KOPT-K1 (cell line): ENCODE results near the gene FGF22.
"Not testable (repeated sequence)": the region's sequence is repeated elsewhere in the genome, so short reads cannot be mapped to it uniquely, and the experiment has no call there.

ENCODE experiments used
- H3K27ac ChIP-seq: fragments of 200-600 bp; sonication (generic); 2 replicates; pipeline ENCODE4 v1.5.1; 2016; ENCODE audit warnings: antibody characterized with exemption, mild to moderate bottlenecking, low read depth, low read length; ENCODE audit not compliant: poor library complexity, severe bottlenecking
- H3K36me3 ChIP-seq: fragments of 200-600 bp; sonication (generic); 2 replicates; pipeline ENCODE4 v1.5.1; 2017; ENCODE audit warnings: antibody characterized with exemption, mild to moderate bottlenecking, low read length, moderate library complexity; ENCODE audit not compliant: insufficient read depth
- H3K9me3 ChIP-seq: fragments of 200-600 bp; sonication (generic); 2 replicates; pipeline ENCODE4 v1.5.1; 2017; ENCODE audit warnings: antibody characterized with exemption, low read length, mild to moderate bottlenecking; ENCODE audit not compliant: insufficient read depth, poor library complexity, severe bottlenecking

FGF22 gene

DNA sequence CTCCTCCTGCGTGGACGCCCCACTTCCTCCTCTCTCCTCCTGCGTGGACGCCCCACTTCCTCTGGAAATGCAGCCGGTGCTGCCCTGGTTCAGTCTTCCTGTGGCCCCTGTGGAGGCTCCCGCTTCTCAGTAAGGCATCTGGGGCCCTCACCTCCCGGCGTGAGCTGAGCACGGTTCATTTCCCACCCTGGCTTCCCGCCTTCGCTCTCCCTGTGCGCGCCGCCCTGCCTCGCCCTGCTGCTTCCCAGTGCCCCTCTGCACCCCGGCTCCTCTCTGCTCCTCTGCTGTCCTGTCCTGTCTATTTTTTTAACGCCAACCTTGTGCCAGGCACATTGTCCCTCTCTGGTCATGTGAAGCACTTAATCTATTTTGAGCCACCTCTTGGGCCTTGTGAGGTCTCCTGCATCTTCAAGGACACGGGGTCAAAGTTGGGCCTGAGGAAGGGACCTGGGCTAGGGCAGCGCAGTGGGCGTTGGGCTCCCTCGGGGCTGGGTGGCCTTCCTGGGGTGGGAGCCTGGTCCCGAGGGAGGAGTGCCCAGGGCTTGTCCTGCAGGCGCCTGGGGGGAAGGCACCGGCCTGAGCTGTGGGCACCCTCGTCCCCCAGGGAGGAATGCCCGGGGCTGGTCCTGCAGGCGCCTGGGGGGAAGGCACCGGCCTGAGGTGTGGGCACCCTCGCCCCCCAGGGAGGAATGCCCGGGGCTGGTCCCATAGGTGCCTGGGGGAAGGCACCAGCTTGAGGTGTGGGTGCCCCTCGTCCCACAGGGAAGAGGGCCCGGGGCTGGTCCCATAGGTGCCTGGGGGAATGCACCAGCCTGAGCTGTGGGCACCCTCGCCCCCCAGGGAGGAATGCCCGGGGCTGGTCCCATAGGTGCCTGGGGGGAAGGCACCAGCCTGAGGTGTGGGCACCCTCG, 37.0 kb upstream of the FGF22 start:
- H3K9me3 ChIP-seq = no peaks in the 10 kb centered on the region
- H3K27ac ChIP-seq = no peak overlapping the region
- no peaks in the 10 kb centered on the region for H3K36me3 ChIP-seq

DNA sequence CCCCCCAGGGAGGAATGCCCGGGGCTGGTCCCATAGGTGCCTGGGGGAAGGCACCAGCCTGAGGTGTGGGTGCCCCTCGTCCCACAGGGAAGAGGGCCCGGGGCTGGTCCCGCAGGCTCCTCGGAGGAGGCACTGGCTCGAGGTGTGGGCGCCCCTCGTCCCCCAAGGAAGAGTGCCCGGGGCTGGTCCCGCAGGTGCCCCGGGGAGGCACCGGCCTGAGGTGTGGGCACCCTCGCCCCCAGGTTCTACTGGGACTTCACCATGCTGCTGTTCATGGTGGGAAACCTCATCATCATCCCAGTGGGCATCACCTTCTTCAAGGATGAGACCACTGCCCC, 36.4 kb upstream of the FGF22 start:
- not testable (repeated sequence) for H3K36me3 ChIP-seq, H3K27ac ChIP-seq, H3K9me3 ChIP-seq

DNA sequence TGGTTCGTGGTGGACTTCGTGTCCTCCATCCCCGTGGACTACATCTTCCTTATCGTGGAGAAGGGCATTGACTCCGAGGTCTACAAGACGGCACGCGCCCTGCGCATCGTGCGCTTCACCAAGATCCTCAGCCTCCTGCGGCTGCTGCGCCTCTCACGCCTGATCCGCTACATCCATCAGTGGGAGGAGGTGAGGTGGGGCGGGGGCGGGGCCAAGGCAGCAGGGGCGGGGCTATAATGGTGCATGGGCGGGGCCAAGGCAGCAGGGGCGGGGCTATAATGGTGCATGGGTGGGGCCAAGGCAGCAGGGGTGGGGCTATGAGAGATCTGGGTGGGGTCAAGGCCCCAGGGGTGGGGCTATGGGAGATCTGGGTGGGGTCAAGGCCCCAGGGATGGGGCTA, 35.9 kb upstream of the FGF22 start:
- H3K27ac ChIP-seq, H3K9me3 ChIP-seq, H3K36me3 ChIP-seq: not testable (repeated sequence)

DNA sequence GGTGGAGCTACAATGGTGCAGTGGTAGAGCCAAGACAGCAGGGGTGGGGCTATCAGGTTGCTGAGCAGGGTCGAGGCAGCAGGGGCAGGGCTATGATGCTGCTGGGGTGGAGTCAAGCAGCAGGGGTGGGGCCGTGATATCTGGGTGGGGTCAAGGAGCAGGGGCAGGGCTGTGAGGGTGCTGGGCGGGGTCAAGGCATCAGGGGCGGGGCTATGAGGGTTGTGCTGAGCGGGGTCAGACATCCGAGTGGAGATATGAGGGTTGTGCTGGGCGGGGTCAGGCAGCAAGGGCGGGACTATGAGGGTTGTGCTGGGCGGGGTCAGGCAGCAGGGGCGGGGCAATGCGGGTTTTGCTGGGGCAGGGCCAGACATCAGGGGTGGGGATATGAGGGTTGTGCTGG, 35.3 kb upstream of the FGF22 start:
- H3K36me3 ChIP-seq = no peaks in the 10 kb centered on the region
- no peaks in the 10 kb centered on the region for H3K9me3 ChIP-seq

DNA sequence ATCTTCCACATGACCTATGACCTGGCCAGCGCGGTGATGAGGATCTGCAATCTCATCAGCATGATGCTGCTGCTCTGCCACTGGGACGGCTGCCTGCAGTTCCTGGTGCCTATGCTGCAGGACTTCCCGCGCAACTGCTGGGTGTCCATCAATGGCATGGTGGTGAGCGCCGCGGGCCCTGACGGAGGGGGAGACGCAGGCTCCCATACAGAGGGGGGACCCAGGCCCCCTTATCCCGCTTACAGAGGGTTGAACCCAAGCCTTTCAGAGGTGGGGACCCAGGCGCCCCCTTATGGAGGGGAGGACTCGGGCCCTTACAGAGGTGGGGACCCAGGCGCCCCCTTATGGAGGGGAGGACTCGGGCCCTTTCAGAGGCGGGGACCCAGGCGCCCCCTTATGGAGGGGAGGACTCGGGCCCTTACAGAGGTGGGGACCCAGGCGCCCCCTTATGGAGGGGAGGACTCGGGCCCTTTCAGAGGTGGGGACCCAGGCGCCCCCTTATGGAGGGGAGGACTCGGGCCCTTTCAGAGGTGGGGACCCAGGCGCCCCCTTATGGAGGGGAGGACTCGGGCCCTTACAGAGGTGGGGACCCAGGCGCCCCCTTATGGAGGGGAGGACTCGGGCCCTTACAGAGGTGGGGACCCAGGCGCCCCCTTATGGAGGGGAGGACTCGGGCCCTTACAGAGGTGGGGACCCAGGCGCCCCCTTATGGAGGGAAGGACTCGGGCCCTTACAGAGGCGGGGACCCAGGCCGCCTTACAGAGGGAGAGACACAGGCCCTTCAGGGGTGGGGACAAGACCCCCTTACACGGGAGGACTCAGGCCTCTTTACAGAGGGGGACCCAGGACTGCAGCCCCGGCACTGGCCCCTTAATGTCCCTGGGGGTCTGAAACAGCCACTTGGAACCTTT, 34.4 kb upstream of the FGF22 start:
- H3K27ac ChIP-seq, H3K36me3 ChIP-seq, H3K9me3 ChIP-seq: not testable (repeated sequence)

More for the DNA sequence above, 35.3 kb upstream of the FGF22 start:
- H3K27ac ChIP-seq = no peak overlapping the region

DNA sequence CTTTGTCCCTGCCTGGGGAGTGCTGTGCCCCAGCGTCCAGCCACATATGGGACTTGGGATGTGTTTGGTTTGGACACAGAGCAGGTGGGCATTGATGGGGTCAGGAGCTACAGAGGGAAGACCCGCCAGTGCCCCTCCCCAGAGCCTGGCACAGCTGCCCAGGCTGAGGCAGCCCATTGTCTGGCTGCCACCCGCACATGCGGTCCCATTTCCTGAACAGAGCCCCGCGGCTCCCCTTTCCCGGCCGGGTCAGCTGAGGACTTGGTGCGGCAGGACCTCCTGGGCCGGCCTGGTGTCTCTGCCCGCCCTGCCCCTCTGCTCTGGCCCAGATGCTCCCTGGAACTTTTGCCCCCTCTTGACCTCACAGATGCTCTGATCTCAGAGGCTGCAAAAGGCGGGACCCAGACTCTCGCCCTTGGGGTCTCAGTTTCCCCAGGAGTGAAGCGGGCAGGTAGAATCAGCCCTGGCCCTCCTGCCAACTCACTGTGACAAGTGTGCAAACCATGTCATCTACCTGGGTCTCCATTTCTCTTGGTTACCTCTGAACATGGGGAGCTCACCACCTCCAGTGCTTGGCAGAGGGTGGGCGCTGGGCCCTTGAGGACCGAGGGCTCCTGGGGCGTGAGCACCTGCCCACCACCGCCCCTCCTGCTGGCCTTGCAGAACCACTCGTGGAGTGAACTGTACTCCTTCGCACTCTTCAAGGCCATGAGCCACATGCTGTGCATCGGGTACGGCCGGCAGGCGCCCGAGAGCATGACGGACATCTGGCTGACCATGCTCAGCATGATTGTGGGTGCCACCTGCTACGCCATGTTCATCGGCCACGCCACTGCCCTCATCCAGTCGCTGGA, 32.2 kb upstream of the FGF22 start:
- Histone ChIP-seq H3K9me3 (no peaks in the 10 kb centered on the region), H3K36me3 (peaks cover 4% of the 10 kb centered on the region; the same call in 1 of the 2 replicates), H3K27ac (no peak overlapping the region)

DNA sequence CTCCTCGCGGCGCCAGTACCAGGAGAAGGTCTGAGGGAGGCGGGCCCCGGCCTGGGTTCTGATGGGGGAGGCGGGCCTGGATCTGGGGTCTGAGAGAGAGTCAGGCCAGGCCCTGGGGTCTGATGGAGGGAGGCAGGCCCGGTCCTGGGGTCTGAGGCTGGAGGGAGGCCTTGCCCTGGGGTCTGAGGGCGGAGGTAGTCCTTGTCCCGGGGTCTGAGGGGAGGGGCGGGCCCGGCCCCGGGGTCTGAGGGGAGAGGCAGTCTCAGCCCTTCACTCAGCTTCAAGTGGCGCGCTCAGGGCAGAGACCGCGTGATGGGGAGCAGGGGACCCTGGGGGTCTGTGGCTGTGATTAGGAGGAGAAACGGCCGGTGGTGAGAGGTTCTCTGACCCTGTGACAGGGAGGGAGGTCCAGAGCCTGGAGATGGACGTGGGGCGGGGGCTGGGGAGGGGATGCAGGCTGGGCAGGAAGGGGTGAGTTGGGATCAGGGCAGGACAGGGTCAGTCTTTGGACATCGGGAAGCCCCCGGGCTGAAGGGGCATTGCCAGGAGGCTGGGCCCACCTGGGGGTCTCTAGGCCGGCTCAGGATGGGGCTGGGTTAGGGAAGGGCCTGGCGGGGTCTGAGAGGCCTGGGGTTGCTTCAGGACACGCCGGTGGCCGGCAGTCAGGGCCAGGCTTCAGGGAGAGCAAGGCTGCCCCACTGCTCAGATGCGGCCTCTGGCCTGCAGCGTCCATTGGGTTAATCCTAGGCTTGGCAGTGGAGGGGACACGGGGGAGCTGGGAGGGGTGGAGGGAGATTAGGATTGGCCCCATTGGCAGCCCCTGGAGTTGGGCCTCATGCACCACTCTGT, 31.3 kb upstream of the FGF22 start:
- H3K9me3 ChIP-seq = no peaks in the 10 kb centered on the region
- H3K36me3 ChIP-seq = peaks cover 9% of the 10 kb centered on the region; the same call in 1 of the 2 replicates
- H3K27ac ChIP-seq = no peak overlapping the region

DNA sequence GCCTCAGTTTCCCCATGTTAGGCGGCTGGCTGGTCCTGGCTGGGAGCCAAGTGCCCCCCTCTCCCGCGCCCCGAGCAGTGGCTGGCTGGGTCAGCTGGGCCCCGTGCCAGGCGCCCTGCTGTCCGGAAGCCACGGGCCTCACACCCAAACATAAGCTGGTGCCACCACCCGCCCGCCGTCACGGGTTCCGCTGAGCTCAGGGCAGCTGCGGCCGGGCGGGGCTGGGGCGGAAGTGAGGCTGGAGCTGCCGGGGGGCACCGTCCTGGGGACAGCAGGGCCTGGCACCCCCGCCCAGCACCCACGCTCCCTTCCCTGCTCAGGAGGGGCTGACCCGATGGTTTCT, 30.7 kb upstream of the FGF22 start:
- Histone ChIP-seq H3K36me3 (peaks cover 10% of the 10 kb centered on the region; the same call in 1 of the 2 replicates), H3K27ac (no peak overlapping the region), H3K9me3 (no peaks in the 10 kb centered on the region)

DNA sequence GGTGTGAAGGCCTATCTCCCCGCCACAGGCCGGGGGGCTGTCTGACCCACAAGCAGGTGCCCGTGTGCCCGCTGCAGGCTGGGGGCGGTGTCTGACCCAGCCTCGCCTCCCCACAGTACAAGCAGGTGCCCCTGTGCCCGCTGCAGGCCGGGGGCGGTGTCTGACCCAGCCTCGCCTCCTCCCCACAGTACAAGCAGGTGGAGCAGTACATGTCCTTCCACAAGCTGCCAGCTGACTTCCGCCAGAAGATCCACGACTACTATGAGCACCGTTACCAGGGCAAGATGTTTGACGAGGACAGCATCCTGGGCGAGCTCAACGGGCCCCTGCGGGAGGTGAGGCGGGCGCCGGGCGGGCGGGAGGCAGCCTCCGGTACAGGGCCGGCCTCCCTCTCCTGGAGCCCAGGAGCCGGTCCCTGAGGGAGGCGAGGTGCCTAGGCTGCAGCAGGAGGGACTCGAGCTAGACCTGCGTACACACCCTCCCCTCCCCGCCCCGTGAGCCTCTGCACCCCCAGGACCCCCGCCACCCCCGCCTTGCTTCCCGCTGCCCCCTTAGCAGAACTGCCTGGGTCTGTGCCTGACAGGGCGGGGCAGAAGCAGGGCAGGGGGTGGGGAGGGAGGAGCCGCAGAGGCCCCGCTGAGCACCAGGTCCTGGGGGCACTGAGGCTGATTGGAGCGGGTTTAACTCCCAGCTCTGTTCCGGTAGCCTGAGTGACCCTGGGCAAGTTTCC, 29.4 kb upstream of the FGF22 start:
- Histone ChIP-seq H3K27ac (peak overlapping the region; percentile 90), H3K9me3 (no peaks in the 10 kb centered on the region), H3K36me3 (peaks cover 22% of the 10 kb centered on the region)

DNA sequence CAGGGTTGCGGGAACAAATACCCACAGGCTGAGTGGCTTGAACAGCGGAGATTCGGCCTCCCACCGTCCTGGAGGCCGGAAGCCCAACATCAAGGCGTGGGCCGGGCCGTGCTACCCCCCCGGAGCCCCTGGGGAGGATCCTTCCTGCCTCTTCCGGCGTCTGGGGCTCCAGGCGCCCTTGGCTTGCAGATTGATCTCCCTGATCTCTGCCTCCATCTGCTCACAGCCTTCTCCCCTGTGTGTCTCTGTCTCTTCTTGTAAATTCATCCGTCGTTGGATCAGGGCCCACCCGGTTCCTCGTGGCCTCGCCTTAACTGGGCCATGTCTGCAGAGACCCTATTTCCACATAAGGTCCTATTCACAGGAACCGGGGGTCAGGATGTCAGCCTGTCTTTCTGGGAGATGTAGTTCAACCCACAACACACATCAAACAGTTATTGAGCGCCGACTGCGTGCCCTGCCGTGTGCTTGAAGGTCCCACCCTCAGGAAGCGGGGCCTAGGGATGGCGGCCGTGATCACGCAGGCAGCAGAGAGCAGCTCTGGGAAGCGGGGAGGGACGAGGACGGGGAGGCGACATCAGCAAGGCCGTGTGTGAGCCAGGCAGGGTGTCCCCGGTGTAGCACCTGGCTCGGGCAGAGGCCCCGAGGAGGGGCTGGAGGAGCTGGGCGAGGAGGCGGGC, 28.7 kb upstream of the FGF22 start:
- peak overlapping the region; percentile 90 for H3K27ac ChIP-seq
- no peaks in the 10 kb centered on the region for H3K9me3 ChIP-seq
- H3K36me3 ChIP-seq = peaks cover 22% of the 10 kb centered on the region

DNA sequence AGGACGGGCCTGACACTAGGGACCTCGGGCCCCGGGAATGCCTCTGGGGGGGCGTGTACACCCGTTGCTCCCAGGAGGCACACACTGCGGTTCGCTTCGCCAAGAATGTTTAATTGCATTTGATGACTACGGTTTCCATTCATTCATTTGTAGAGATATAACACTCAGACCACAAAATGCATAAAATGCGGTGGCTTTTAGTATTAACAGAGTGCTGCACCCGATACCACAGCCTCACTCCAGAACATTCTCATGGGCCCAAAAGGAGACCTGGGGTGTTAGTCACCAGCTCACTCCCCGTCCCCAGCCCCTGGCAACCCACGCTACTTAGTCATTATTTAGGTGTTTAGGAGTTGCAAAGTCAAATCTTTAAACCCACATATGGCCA, 28.2 kb upstream of the FGF22 start:
- Histone ChIP-seq H3K36me3 (peaks cover 22% of the 10 kb centered on the region), H3K27ac (peak overlapping the region; percentile 90), H3K9me3 (no peaks in the 10 kb centered on the region)

DNA sequence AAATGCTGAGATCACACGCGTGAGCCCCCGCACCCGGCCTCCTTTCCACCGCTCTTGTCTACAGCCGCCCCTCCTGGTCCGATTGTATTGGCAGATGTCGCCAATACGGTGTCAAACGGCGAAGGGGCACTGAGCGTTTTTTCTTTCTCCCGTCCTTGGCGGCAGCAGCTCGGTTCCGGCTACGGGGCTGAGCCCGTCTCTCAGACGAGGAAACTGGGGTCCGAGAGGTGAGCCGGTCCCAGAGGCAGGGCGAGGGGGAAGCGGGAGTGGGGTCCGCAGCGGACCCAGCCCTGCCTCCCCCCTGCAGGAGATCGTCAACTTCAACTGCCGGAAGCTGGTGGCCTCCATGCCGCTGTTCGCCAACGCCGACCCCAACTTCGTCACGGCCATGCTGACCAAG, 26.7 kb upstream of the FGF22 start:
- Histone ChIP-seq H3K27ac (no peak overlapping the region), H3K36me3 (peaks cover 24% of the 10 kb centered on the region), H3K9me3 (no peaks in the 10 kb centered on the region)
